Measurements from ENCODE around the gene TLE4. TPM values are rescaled to one million over a fixed set of nuclear protein-coding genes. Genes with fewer than 3 reads are reported as not detected.

TLE4 gene
- total RNA-seq, 1 donor from 2014 or later: 58.0 TPM

GRCh38 chr9:79615038-79615437, 43.3 kb downstream of the TLE4 start:
- intact Hi-C loops (cut with DNase I): no loop called here
- no peak overlapping the region for H3K27ac ChIP-seq
- H3K4me3 ChIP-seq: no peak overlapping the region
- DNase-seq (ENCODE audit: low spot score in 2 of 2): no peak
- H3K27me3 ChIP-seq: no peaks in the 10 kb centered on the region
- H3K9me3 ChIP-seq: no peaks in the 10 kb centered on the region
- TF ChIP-seq CTCF (IDR thresholded peaks at IDR 0.05): no peak
- H3K36me3 ChIP-seq: no peaks in the 10 kb centered on the region
- peaks cover 0 to 13% of the 10 kb centered on the region in 2 donors for H3K4me1 ChIP-seq

DNA sequence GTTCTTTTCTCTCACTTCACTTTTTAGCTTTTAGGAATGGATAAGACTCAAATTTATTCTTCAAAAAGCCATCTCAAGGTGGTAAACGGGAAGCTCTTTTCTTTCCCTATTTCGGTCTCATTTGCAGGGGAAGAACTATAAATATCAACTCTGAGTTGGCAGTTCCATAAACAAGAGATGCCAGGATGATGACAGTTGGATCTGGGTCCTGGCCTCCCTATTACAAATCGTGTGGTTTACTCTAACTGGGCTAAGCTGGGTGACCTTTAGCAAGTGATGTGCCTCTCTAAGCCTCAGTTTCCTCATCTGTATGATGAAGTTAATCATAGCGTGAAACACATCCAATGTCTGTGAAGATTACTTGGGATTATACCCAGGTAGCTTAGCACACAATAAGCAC, 44.2 kb downstream of the TLE4 start:
- no peak for TF ChIP-seq CTCF (IDR thresholded peaks at IDR 0.05)
- no peak overlapping the region for H3K4me3 ChIP-seq
- H3K27me3 ChIP-seq: no peaks in the 10 kb centered on the region
- peaks cover 0 to 12% of the 10 kb centered on the region in 2 donors for H3K4me1 ChIP-seq
- DNase-seq (ENCODE audit: low spot score in 2 of 2): no peak
- H3K27ac ChIP-seq: no peak overlapping the region
- no peaks in the 10 kb centered on the region for H3K36me3 ChIP-seq
- H3K9me3 ChIP-seq: no peaks in the 10 kb centered on the region
- intact Hi-C loops (cut with DNase I): no loop called here

- no peak overlapping the region for H3K27ac ChIP-seq
- no peaks in the 10 kb centered on the region for H3K36me3 ChIP-seq
- intact Hi-C loops (cut with DNase I): no loop called here
- DNase-seq (ENCODE audit: low spot score in 2 of 2): no peak
- no peaks in the 10 kb centered on the region for H3K9me3 ChIP-seq
- H3K27me3 ChIP-seq: no peaks in the 10 kb centered on the region
- H3K4me3 ChIP-seq: no peak overlapping the region
- peaks cover 0 to 8% of the 10 kb centered on the region in 2 donors for H3K4me1 ChIP-seq
- TF ChIP-seq CTCF (IDR thresholded peaks at IDR 0.05): no peak
Observed at GRCh38 chr9:79616971-79617370, 45.2 kb downstream of the TLE4 start.

DNA sequence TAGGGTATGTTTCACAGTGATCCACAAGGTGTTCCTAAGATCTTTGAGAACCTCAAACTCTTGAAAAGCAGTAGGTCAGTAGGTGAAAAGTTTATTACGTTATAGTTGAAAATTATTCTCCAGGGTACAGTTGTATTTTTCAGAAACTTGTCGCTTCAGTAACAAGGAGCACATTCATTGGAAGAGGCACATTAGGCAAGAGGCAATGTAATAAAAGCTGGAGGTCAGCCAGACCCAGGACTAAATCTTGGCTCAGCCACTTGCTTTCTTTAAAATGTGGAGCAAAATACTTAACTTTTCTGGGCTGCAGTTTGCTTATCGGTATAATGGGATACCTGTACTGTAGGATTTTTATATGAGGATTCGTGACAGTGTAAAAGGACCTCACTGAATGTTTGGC, 45.6 kb downstream of the TLE4 start:
- peaks cover 0 to 7% of the 10 kb centered on the region in 2 donors for H3K4me1 ChIP-seq
- TF ChIP-seq CTCF (IDR thresholded peaks at IDR 0.05): no peak
- H3K4me3 ChIP-seq: no peak overlapping the region
- no peaks in the 10 kb centered on the region for H3K27me3 ChIP-seq
- H3K27ac ChIP-seq: no peak overlapping the region
- intact Hi-C loops (cut with DNase I): no loop called here
- no peaks in the 10 kb centered on the region for H3K9me3 ChIP-seq
- no peak for DNase-seq (ENCODE audit: low spot score in 2 of 2)
- H3K36me3 ChIP-seq: no peaks in the 10 kb centered on the region

DNA sequence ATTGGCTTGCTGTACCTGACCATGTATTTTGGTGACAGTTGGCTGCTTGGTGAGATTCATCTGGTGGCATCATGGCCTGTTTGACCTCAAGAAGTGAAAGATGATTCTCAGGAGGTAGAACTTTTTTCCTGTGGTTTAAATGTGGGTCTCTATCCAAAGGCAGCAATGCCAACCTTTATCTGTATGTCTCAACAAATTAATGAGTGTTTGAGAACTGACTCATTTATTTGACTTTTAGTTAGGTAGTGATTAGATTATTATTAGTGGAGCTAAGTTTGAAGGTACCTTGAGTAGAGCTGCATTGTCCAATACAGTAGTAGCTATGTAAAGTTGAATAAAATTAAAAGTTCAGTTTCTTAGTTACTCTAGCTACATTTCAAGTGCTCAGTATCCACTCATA, 48.2 kb downstream of the TLE4 start:
- no peaks in the 10 kb centered on the region for H3K27me3 ChIP-seq
- no peak overlapping the region for H3K4me3 ChIP-seq
- no peak for DNase-seq (ENCODE audit: low spot score in 2 of 2)
- intact Hi-C loops (cut with DNase I): no loop called here
- H3K36me3 ChIP-seq: no peaks in the 10 kb centered on the region
- no peak overlapping the region for H3K27ac ChIP-seq
- no peak for TF ChIP-seq CTCF (IDR thresholded peaks at IDR 0.05)
- peaks cover 0 to 4% of the 10 kb centered on the region in 2 donors for H3K4me1 ChIP-seq
- H3K9me3 ChIP-seq: no peaks in the 10 kb centered on the region

DNA sequence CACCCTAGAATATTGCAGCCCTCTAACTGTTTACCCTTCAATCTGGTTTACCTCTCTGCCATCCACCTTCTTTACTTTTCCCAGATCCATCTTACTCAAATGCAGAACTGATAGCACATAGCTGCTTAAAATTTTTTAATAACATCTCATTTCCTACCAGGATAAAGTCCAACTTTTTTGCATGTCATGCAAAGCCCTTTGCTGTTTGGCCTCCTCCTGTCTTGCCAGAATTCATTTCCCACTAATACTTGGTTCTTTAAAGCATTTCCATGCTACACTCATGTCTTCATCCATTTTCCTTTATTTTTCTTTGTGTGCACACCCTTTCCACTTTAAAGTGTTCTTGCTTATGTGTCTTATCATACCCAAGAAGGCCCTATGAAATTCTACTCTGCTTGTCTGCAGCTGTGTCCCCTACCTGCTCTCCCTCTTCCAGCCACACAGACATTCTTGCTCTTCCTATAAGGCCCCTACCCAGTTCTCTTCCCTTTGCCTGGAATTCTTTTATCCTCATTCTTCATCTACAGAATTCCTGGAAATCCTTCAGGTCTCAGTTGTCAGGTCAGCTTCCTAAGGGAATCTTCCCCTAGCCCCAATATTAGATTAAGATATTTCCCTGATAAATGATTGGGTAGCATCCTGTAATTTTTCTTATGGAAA, 50.3 kb downstream of the TLE4 start:
- TF ChIP-seq CTCF (IDR thresholded peaks at IDR 0.05): no peak
- intact Hi-C loops (cut with DNase I): no loop called here

More for the DNA sequence above, 50.3 kb downstream of the TLE4 start:
- no peak overlapping the region for H3K4me3 ChIP-seq
- no peaks in the 10 kb centered on the region for H3K9me3 ChIP-seq
- H3K27ac ChIP-seq: no peak overlapping the region
- no peak for DNase-seq (ENCODE audit: low spot score in 2 of 2)
- H3K4me1 ChIP-seq: no peaks in the 10 kb centered on the region
- no peaks in the 10 kb centered on the region for H3K36me3 ChIP-seq
- no peaks in the 10 kb centered on the region for H3K27me3 ChIP-seq

Measured in ascending aorta (tissue), 2 donors.